CD4-positive, alpha-beta T cell treated with Interleukin-2 at 100 ng/mL for 4 hours (primary cell): ENCODE data around the gene HMGCR.
"Not testable (repeated sequence)": the region's sequence is repeated elsewhere in the genome, so short reads cannot be mapped to it uniquely, and the experiment has no call there.

ENCODE experiments used
- DNase-seq: peaks from one replicate; pipeline ENCODE4 v3.0.0-alpha.2; 2020; ENCODE audit warnings: low spot score

The HMGCR gene

GRCh38 chr5:75336615-75337336 is at the start of gene HMGCR:
HMGCR (plus strand) TSS chr5:75337220; CDS start chr5:75342606, 5,386 bp downstream.
- peak; percentile 98 for DNase-seq

- not testable (repeated sequence) for DNase-seq
Measured at GRCh38 chr5:75291844-75292243, 45.2 kb upstream of the HMGCR start.

GRCh38 chr5:75300084-75300483 is 36.9 kb upstream of the HMGCR start:
- no peak for DNase-seq

GRCh38 chr5:75303419-75303818 is 33.6 kb upstream of the HMGCR start:
- no peak for DNase-seq

DNA sequence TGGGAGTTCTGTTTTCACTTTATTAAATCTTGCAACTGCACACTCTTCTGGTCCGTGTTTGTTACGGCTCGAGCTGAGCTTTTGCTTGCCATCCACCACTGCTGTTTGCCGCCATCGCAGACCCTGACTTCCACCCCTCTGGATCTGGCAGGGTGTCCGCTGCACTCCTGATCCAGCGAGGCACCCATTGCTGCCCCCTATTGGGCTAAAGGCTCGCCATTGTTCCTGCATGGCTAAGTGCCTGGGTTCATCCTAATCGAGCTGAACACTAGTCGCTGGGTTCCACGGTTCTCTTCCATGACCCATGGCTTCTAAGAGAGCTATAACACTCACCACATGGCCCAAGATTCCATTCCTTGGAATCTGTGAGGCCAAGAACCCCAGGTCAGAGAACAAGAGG is 32.5 kb upstream of the HMGCR start:
- DNase-seq = not testable (repeated sequence)

GRCh38 chr5:75306746-75307145 is 30.3 kb upstream of the HMGCR start:
- no peak for DNase-seq

DNA sequence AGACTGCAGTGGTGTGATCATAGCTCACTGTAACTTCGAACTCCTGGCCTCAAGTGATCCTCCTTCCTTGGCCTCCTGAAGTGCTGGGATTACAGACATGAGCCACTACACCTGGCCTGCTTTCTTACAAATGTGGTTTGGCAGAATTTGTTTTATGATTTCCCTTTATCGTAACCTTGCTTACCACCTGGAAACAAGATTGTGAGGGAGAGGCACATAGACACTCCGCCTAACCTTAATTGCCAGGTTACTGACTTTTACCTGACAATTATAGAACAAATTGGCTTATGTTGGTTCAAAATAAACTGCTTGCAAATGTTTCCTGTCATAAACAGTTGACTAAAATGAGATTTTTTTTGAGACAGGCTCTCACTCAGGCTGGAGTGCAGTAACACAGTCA is 26.8 kb upstream of the HMGCR start:
- DNase-seq = no peak

GRCh38 chr5:75319148-75319547 is 17.9 kb upstream of the HMGCR start:
- not testable (repeated sequence) for DNase-seq

- DNase-seq = no peak
Measured at GRCh38 chr5:75319638-75320037, 17.4 kb upstream of the HMGCR start.

- no peak for DNase-seq
Measured at GRCh38 chr5:75320371-75320770, 16.6 kb upstream of the HMGCR start.

- no peak for DNase-seq
Measured at GRCh38 chr5:75322066-75322465, 15.0 kb upstream of the HMGCR start.

- DNase-seq = no peak
Measured at GRCh38 chr5:75324791-75325190, 12.2 kb upstream of the HMGCR start.

GRCh38 chr5:75325242-75325641 is 11.8 kb upstream of the HMGCR start:
- no peak for DNase-seq

GRCh38 chr5:75330404-75330803 is 6.6 kb upstream of the HMGCR start:
- no peak for DNase-seq

- DNase-seq = no peak
Measured at GRCh38 chr5:75331095-75332090, 5.6 kb upstream of the HMGCR start.

- not testable (repeated sequence) for DNase-seq
Measured at GRCh38 chr5:75333759-75334158, 3.3 kb upstream of the HMGCR start.

- not testable (repeated sequence) for DNase-seq
Measured at GRCh38 chr5:75334413-75334812, 2.6 kb upstream of the HMGCR start.

DNA sequence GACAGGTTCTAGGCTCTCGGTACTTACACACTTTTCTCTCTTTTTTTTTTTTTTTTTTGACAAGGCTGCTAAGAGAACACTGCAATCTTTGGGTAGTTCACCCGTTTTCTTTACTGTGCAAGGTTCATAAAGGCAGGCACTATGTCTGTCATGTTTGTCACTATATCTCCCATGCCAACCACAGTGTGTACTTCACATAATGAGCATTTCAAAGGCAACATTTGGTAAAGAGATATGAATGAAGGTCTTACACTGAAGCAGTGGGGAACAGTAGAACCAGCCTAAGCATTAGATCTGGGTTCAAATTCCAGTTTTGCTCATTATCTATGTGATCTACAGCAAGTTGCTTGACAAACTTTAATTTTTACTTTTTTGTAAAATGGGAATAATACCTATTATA is 1.5 kb upstream of the HMGCR start:
- no peak for DNase-seq

GRCh38 chr5:75335952-75336614 is 937 bp upstream of the HMGCR start:
- DNase-seq = peak; percentile 15

GRCh38 chr5:75337366-75338021 is 474 bp downstream of the HMGCR start:
- DNase-seq = peak; percentile 5

- DNase-seq = no peak
Measured at GRCh38 chr5:75338408-75338807, 1.4 kb downstream of the HMGCR start.
